GM18517 (cell line): ENCODE results near the gene LRP5.
A peak's percentile ranks its signal among the peaks of the same experiment; 100 is the strongest.

Experiments
- ATAC-seq: cut with Tn5 transposase; IDR thresholded peaks from one replicate; pipeline ENCODE4 v1.9.1; 2021; ENCODE audit warnings: mild to moderate bottlenecking, moderate library complexity; ENCODE audit not compliant: unreplicated experiment

The LRP5 gene

GRCh38 chr11:68367252-68367651, 54.9 kb downstream of the LRP5 start:
- no peak for ATAC-seq

GRCh38 chr11:68369756-68370155, 57.4 kb downstream of the LRP5 start:
- ATAC-seq, result no peak

GRCh38 chr11:68370211-68371111, 58.1 kb downstream of the LRP5 start:
- peak; percentile 63 for ATAC-seq

GRCh38 chr11:68371171-68372041, 59.0 kb downstream of the LRP5 start:
- no peak for ATAC-seq

GRCh38 chr11:68372114-68372513, 59.7 kb downstream of the LRP5 start:
- no peak for ATAC-seq

GRCh38 chr11:68372625-68373024, 60.2 kb downstream of the LRP5 start:
- ATAC-seq, result no peak

GRCh38 chr11:68373189-68373814, 60.9 kb downstream of the LRP5 start:
- ATAC-seq, result no peak

- no peak for ATAC-seq
Observed at GRCh38 chr11:68373815-68374501, 61.6 kb downstream of the LRP5 start.

GRCh38 chr11:68374531-68374930, 62.1 kb downstream of the LRP5 start:
- ATAC-seq, result no peak

- ATAC-seq, result no peak
Observed at GRCh38 chr11:68375337-68375736, 62.9 kb downstream of the LRP5 start.

- no peak for ATAC-seq
Observed at GRCh38 chr11:68375766-68376165, 63.4 kb downstream of the LRP5 start.

GRCh38 chr11:68377389-68377795, 65.0 kb downstream of the LRP5 start:
- no peak for ATAC-seq

GRCh38 chr11:68379206-68379605, 66.8 kb downstream of the LRP5 start:
- ATAC-seq, result no peak

- ATAC-seq, result no peak
Observed at GRCh38 chr11:68380786-68381622, 68.6 kb downstream of the LRP5 start.

- ATAC-seq, result no peak
Observed at GRCh38 chr11:68381716-68382115, 69.3 kb downstream of the LRP5 start.

GRCh38 chr11:68382358-68382998, 70.1 kb downstream of the LRP5 start:
- no peak for ATAC-seq

- no peak for ATAC-seq
Observed at GRCh38 chr11:68383976-68384501, 71.6 kb downstream of the LRP5 start.

- no peak for ATAC-seq
Observed at GRCh38 chr11:68384530-68385081, 72.2 kb downstream of the LRP5 start.

GRCh38 chr11:68385128-68385527, 72.7 kb downstream of the LRP5 start:
- no peak for ATAC-seq
